ENCODE data around the gene CTDP1.

Gene CTDP1

DNA sequence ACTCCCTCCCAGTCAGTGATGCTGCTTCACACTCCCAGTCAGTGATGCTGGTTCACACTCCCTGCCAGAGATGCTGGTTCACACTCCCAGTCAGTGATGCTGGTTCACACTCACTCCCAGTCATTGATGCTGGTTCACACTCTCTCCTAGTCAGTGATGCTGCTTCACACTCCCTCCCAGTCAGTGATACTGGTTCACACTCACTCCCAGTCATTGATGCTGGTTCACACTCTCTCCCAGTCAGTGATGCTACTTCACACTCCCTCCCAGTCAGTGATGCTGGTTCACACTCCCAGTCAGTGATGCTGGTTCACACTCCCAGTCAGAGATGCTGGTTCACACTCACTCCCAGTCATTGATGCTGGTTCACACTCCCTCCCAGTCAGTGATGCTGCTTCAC, 83.8 kb downstream of the CTDP1 start:
- POLR2A ChIA-PET, result no interaction called here
- DNase-seq (ENCODE audit: extremely low spot score), result no peak
- TF ChIP-seq, protein P1, sequence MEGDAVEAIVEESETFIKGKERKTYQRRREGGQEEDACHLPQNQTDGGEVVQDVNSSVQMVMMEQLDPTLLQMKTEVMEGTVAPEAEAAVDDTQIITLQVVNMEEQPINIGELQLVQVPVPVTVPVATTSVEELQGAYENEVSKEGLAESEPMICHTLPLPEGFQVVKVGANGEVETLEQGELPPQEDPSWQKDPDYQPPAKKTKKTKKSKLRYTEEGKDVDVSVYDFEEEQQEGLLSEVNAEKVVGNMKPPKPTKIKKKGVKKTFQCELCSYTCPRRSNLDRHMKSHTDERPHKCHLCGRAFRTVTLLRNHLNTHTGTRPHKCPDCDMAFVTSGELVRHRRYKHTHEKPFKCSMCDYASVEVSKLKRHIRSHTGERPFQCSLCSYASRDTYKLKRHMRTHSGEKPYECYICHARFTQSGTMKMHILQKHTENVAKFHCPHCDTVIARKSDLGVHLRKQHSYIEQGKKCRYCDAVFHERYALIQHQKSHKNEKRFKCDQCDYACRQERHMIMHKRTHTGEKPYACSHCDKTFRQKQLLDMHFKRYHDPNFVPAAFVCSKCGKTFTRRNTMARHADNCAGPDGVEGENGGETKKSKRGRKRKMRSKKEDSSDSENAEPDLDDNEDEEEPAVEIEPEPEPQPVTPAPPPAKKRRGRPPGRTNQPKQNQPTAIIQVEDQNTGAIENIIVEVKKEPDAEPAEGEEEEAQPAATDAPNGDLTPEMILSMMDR (IDR thresholded peaks at IDR 0.05; ENCODE audit: control extremely low read depth, extremely low read depth, low read depth, missing control alignments), result no peak
- CTCF ChIA-PET, result no interaction called here

DNA sequence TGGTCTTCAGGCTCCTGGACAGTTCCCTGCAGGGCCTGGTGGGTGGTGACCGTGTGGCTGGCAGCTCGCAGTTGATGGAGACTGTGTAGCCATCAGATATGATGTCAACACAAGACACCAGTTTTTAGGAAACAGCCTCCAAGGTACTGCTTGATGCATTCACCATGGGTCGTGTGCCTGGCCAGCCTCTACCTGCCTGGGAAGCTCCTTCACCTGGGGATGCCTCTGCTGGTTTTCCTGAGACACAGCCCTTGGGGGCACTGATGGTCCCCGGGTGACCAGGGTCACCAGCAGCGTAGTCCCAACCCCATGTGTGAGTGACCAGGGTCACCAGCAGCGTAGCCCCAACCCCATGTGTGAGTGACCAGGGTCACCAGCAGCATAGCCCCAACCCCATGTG, 84.5 kb downstream of the CTDP1 start:
- no peak for DNase-seq (ENCODE audit: extremely low spot score)
- TF ChIP-seq, protein P1 (IDR thresholded peaks at IDR 0.05; ENCODE audit: control extremely low read depth, extremely low read depth, low read depth, missing control alignments), result no peak
- ChIA-PET CTCF (no interaction called here), POLR2A (no interaction called here)

DNA sequence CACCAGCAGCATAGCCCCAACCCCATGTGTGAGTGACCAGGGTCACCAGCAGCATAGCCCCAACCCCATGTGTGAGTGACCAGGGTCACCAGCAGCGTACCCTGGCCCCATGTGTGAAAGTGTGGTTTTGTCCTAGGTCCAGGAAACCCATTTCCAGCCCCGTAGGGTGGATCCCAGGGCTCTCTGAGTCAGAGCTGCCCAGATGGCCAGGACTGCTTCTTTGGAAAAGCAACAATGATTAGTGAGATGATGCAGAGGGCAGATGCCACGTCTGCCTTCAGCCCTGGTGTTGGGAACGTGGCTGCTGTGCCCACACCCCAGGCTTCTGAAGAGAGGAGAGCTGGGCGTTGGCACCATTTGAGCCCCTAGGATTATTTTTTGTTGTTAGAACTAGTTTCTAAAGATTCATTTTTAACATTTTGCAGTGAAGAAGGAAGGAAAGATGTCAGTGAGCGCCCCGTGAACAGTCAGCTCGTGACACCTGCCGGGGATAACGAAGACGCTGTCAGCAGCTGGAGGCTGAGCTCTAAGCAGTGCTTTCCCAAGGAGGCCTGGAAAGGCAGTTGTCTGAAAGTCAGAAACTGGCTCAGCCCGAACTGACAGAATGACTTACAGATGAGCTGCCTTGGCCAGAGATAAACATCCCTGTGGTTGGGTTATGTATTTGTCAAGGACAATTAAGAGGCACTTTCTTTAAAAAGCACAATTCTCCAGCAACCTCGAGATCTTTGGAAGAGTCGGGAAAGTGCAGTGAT, 86.1 kb downstream of the CTDP1 start:
- ChIA-PET CTCF (no interaction called here), POLR2A (no interaction called here)
- DNase-seq (ENCODE audit: extremely low spot score), result no peak
- TF ChIP-seq, protein P1 (IDR thresholded peaks at IDR 0.05; ENCODE audit: control extremely low read depth, extremely low read depth, low read depth, missing control alignments), result no peak

DNA sequence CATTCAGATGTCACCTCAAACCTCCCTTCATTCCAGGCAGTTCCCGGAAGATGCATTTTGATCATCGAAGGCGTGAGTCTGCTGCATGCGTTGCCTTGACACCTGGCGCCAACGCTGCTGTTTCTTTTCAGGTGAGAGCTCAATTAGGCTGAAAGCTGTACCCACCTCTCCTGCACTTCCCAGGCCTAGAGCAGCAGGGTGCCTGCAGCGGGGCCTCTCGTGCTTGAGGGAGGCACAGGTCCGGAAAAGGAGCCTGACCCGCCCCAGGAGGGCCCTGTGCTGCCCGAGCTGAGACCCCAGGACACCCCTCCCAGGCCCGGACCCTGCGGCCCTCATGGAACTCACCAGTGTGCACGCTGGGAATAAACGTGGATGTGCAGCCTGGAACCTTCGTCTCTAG, 86.7 kb downstream of the CTDP1 start:
- POLR2A ChIA-PET, result no interaction called here
- CTCF ChIA-PET, result no interaction called here
- TF ChIP-seq, protein P1 (IDR thresholded peaks at IDR 0.05; ENCODE audit: control extremely low read depth, extremely low read depth, low read depth, missing control alignments), result no peak
- no peak for DNase-seq (ENCODE audit: extremely low spot score)

DNA sequence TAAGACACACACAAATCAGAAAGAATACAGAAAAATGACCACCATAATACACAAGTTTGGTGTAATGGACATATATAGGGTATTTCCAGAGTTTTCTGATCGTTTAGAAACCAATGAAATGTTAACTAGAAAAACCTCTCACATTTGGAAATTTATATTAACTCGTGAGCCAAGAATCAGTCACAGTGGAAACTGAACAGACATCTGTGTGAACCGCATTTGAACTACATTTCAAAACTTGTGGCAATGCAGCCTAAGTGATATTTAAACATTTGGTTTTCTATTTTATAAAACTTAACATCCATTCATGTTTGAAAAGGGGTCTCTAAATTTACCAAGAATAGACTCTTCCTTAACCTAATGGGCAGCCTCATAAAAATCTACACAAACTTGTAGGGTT, 89.1 kb downstream of the CTDP1 start:
- ChIA-PET CTCF (no interaction called here), POLR2A (no interaction called here)
- TF ChIP-seq, protein P1 (IDR thresholded peaks at IDR 0.05; ENCODE audit: control extremely low read depth, extremely low read depth, low read depth, missing control alignments), result no peak
- DNase-seq (ENCODE audit: extremely low spot score), result no peak

DNA sequence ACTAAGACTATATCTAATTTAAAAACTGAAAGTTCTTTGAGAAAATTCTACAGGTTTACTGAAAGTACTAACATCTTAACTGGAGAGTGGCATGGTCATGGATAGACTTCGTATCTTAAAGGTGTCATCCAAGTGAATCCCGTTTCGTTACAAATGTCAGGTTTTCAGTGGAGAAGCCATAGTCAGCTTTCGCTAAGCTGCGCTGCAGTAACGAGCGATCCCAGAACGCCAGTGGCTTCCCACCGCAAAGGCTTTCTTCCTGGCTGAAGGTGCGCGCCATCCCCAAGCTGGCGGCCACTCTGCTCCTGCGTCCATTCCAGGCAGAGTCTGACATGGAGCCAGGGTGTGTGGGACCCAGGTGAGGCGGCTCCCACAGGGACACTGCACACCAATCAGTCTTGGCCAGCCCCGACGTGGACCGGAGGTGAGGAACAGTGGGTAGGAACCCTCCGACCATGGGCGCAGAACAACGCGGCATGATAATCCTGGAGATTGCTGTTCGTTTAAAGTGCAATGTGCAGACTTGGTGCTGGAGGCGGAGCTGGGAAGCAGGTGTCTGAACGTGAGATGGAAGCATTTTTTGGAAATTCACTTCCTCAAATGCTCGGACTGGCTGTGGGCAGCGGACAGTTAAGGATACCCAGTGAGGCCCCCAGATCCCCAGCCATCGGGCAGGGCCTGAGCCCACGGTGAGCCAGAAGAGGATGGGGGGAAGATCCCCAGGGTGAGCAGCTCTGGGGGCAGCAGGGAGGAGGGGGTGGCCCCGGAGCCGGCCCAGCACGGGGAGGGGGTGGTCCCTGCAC, 90.3 kb downstream of the CTDP1 start:
- CTCF ChIA-PET, result no interaction called here
- POLR2A ChIA-PET, result no interaction called here
- no peak for DNase-seq (ENCODE audit: extremely low spot score)
- TF ChIP-seq, protein P1 (IDR thresholded peaks at IDR 0.05; ENCODE audit: control extremely low read depth, extremely low read depth, low read depth, missing control alignments), result no peak

Measured in GM10248 (cell line).